GM19397 (cell line): ENCODE results near the gene TDRD12.
"Not testable (repeated sequence)": the region's sequence is repeated elsewhere in the genome, so short reads cannot be mapped to it uniquely, and the experiment has no call there.

ENCODE experiments used
- ATAC-seq: cut with Tn5 transposase; IDR thresholded peaks from one replicate; pipeline ENCODE4 v1.9.1; 2021; ENCODE audit warnings: mild to moderate bottlenecking, moderate library complexity; ENCODE audit not compliant: unreplicated experiment

Gene TDRD12

GRCh38 chr19:32691952-32692726 lies 27.4 kb upstream of the TDRD12 start:
- ATAC-seq: peak; percentile 77

- ATAC-seq: no peak
These were observed 26.9 kb upstream of the TDRD12 start for GRCh38 chr19:32692727-32693061.

GRCh38 chr19:32693151-32694108 lies 26.1 kb upstream of the TDRD12 start:
- not testable (repeated sequence) for ATAC-seq

GRCh38 chr19:32694316-32694715 lies 25.3 kb upstream of the TDRD12 start:
- not testable (repeated sequence) for ATAC-seq

- ATAC-seq: not testable (repeated sequence)
These were observed 24.7 kb upstream of the TDRD12 start for GRCh38 chr19:32694851-32695250.

- not testable (repeated sequence) for ATAC-seq
These were observed 24.1 kb upstream of the TDRD12 start for GRCh38 chr19:32695506-32695905.

GRCh38 chr19:32696771-32697170 lies 22.8 kb upstream of the TDRD12 start:
- ATAC-seq: not testable (repeated sequence)

- ATAC-seq: not testable (repeated sequence)
These were observed 19.4 kb upstream of the TDRD12 start for GRCh38 chr19:32700129-32700528.

- no peak for ATAC-seq
These were observed 17.6 kb upstream of the TDRD12 start for GRCh38 chr19:32702010-32702409.

- ATAC-seq: not testable (repeated sequence)
These were observed 15.6 kb upstream of the TDRD12 start for GRCh38 chr19:32704006-32704405.

GRCh38 chr19:32708457-32708856 lies 11.1 kb upstream of the TDRD12 start:
- no peak for ATAC-seq

GRCh38 chr19:32709032-32709431 lies 10.5 kb upstream of the TDRD12 start:
- ATAC-seq: no peak

GRCh38 chr19:32711747-32712146 lies 7.8 kb upstream of the TDRD12 start:
- ATAC-seq: no peak

GRCh38 chr19:32716203-32716602 lies 3.4 kb upstream of the TDRD12 start:
- ATAC-seq: not testable (repeated sequence)

- no peak for ATAC-seq
These were observed 2.1 kb upstream of the TDRD12 start for GRCh38 chr19:32717496-32717895.

GRCh38 chr19:32718286-32718685 lies 1.3 kb upstream of the TDRD12 start:
- ATAC-seq: no peak

- ATAC-seq: no peak
These were observed 809 bp downstream of the TDRD12 start for GRCh38 chr19:32720216-32720935.

GRCh38 chr19:32720936-32721250 lies 1.3 kb downstream of the TDRD12 start:
- ATAC-seq: no peak

- ATAC-seq: no peak
These were observed 16.4 kb downstream of the TDRD12 start for GRCh38 chr19:32735936-32736335.

GRCh38 chr19:32743021-32743420 lies 23.5 kb downstream of the TDRD12 start:
- ATAC-seq: no peak

- no peak for ATAC-seq
These were observed 23.9 kb downstream of the TDRD12 start for GRCh38 chr19:32743447-32743846.
